Fibroblast of gingiva (primary cell): ENCODE data around the gene KRTAP5-7.
A peak's percentile ranks its signal among the peaks of the same experiment; 100 is the strongest.
"Not testable (repeated sequence)": the region's sequence is repeated elsewhere in the genome, so short reads cannot be mapped to it uniquely, and the experiment has no call there.

Experiments
- DNase-seq: peaks from one replicate; pipeline ENCODE4 v3.0.0-alpha.2; 2011; ENCODE audit warnings: low read depth

KRTAP5-7 gene

DNA sequence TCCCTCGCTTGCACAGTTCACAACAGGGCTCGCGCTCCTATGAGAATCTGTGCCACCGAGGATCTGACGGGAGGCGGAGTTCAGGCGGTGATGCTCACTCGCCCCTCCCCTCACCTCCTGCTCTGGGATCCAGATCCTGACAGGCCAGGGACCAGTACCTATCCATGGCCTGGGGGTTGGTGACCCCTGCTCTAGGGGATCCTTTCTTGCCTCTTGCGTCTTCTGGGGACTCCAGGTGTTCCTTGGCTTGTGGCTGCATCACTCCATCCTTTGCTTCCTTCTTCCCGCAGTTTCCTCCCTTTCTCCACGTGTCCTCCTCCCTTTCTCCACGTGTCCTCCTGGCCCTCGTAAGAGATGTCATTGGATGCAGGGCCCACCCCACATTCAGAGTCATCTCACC is 30.6 kb upstream of the KRTAP5-7 start:
- DNase-seq = no peak

DNA sequence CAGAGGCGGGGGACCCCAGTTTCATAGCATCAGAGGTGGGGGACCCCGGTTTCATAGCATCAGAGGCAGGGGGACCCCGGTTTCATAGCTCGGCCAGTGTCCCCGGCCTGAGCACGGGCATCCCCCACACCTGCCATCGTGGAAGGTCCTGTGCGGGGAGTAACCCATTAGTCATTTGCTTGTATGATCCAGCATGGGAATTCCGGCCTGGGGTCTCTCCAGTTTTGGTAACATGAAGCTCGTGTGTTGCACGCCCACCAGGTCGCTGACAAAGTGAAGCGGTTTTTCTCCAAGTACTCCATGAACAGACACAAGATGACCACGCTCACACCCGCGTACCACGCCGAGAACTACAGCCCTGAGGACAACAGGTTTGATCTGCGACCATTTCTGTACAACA is 29.0 kb upstream of the KRTAP5-7 start:
- no peak for DNase-seq

DNA sequence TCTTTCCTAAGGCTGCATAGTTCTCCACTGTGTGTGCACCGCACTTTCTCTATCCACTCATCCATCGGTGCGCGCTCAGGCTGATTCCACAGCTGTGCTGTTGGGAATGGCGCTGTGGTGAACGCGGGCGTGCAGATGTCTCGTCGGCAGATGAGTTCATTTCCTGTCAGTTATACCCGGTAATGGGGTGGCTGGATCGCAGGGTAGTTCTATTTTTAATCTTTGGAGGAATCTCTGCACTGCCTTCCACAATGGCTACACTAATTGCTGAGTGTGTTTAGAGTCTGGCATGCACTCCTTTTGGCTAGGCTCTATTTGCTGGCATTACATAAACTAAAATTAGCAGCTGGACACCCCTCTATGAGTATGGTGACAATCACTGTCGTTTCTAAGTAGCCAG is 27.9 kb upstream of the KRTAP5-7 start:
- no peak for DNase-seq

DNA sequence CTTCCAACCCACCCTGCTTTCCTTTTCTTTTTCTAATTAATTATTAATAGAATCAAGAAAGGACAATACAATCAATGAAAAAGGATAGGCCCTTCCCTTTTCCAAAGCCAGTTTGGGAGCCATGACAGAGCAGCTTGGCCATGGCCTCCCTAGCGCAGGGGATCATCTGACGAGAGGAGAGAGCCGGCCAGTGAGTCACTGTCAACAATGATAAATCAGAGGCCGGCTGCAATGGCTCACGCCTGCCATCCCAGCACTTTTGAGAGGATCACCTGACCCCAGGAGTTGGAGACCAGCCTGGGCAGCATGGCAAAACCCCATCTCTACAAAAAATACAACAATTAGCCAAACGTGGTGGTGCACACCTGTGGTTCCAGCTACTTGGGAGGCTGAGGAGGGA is 27.5 kb upstream of the KRTAP5-7 start:
- DNase-seq = no peak

DNA sequence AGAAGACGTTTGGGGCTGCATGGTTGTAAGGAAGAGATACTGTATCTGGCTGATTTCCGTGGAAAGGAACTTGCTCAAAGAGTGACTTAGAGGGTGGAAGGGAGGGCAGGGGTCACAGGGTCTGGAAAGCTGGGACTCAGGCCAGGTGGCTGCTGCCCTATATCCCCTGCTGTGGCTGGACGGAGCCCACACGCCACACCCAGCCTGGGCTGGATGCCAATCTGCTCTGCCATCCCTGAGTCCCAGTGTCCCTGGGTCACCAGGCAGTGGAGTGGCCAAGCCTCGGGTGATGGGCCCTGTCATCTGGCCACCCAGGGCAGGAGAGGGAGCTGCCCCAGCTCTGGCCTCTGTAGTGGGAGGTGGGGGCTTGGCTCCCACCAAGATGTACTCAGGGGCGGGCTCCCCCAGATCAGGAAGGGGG is 26.5 kb upstream of the KRTAP5-7 start:
- DNase-seq = peak; percentile 11

DNA sequence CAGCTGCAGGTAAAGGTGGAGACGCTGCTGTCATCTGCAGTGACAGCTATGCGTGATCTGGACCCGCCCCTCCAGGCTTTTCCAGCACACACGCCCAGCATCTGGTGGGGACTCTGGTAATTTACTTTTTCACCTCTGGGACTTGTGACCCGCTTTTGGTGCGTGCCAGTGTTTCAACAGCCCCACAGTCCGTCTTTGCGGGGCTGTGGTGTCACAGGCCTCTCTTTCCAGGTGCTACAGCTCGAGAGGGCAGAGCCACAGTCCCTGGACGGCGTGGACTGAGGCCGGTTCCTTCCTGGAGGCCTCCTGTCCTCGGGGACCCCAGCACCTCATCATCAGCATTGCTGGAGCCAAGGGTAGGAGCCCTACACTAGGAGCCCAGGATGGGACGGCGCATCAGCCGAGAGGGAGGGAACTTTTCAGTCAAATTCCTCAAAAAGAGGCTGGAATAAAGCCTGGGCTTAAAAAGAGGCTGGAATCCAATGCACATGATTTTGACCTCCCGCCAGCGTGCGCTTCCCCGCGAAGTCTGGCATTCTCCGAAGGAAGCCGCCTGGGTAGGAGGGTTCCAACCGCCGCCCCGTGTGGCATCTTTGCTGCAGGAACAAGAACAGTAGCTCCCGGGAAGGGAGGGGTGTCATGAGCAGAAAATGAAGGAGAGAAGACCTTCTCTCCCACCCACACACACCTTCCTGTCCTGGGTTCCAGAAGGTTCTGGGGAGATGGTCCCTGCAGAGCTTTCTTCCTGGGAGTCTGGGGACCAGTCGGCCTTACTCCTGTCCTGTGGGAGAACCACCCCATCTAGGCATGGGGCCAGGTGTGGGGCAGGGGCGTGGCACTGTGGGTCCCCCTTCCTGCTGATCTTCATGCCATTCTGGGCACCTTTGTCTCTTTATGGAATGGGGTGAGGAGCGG is 25.7 kb upstream of the KRTAP5-7 start:
- DNase-seq = no peak

DNA sequence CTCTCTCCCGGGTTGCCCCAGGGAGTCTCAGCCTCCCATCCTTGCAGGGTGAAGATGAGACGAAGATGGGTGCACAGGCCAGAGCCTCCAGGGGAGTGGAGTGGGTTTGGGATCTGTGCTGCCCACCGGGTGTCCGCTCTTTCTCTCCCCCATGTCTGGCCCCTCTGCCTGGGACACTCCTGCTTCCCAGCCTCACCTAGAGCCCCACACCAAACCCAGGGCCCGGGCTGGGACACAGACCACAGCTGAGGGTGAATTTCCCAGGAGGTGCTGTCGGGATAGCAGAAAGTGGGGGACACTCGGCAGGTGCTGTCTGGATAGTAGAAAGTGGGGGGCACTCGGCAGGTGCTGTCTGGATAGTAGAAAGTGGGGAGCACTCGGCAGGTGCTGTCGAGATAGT is 25.0 kb upstream of the KRTAP5-7 start:
- DNase-seq = no peak

DNA sequence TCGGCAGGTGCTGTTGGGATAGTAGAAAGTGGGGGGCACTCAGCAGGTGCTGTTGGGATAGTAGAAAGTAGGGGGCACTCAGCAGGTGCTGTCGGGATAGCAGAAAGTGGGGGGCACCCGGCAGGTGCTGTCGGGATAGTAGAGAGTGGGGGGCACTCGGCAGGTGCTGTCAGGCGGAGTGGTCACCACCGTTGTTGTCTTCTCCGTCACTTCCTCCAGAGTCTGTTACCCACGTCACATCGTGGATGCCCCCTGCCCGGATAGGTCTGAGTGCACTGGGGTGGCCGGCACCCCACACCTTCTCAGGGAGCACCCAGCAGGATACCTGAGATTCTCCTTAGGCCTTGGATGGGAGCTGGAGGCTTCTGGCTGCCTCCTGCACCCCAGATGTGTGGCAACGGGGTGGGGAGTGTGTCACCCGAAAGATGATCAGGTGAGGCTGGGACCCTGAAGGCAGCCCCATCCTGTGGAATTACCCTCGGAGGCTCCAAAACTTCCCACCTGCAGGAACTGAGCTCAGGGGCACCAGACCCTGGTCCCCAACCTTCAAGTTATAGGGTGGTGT is 24.1 kb upstream of the KRTAP5-7 start:
- DNase-seq = no peak

DNA sequence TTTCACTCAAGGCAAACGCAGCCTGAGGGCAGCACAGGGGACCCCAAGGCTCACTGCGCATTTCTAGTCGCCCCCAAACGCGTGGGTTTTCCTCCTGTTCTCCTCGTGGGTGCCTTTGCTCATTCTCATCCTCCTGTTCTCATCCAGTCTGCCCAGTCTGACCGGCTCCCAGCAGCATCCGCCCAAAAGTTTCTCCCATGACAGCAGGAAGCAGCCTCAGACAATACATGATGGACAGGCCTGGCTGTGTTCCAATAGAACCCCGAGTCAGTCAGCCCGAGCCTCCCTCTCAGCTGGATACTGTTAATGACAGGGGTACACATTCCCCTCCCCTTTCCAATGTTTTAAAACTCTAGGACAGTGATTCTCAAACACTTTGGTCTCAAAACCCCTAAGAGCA is 22.5 kb upstream of the KRTAP5-7 start:
- no peak for DNase-seq

DNA sequence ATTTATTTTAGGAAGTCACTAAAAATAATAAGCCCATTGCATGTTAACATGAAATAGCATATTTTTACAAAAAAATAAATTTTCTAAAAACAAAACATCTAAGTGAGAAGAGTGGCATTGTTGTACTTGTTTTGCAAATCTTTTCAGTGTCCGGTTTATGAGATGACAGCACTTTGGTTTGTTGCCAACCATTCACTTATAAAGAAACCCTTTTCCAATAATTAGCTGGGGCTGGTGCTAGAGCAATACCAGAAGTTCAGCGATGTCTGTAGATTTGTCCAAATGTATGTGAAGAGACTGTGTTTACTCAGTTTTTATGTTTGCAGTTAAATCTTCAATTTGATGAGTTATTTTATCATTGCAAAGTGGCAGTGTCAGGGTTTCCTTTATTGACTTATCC is 22.1 kb upstream of the KRTAP5-7 start:
- no peak for DNase-seq

DNA sequence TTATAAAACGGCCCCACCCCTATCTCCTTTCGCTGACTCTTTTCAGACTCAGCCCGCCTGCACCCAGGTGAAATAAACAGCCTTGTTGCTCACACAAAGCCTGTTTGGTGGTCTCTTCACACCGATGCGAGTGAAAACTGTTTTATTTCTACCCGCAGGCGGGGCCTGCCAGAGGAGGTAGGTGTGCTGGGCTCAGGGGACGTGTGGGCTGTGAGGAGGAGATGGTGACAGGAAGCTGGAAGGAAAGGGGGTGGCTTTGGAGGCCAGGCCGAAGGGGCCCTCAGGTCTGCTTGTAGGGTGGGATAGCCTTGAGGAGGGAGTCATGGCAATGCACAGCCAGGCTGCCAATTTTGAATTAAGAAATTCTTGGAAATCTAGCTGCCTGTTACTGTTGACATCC is 21.3 kb upstream of the KRTAP5-7 start:
- no peak for DNase-seq

DNA sequence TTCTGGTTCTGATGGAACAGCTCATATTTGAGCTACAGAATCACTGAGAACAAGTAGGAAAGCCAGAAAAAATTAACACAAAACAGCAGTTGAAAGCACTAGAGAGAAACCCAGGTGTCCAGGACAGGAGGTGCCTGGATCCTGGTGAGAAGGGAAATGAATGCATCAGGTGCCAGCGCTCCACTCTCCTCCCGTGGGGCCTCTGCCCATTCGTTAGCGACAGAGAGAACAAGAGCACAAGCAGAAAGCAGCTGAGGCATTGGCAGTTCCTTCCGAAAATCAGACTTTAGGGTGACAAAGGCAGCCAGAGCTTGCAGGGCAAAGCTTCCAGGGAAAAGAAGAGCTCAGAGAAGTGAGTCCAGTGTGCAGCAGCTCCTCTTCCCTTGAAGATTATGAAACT is 20.0 kb upstream of the KRTAP5-7 start:
- DNase-seq = no peak

DNA sequence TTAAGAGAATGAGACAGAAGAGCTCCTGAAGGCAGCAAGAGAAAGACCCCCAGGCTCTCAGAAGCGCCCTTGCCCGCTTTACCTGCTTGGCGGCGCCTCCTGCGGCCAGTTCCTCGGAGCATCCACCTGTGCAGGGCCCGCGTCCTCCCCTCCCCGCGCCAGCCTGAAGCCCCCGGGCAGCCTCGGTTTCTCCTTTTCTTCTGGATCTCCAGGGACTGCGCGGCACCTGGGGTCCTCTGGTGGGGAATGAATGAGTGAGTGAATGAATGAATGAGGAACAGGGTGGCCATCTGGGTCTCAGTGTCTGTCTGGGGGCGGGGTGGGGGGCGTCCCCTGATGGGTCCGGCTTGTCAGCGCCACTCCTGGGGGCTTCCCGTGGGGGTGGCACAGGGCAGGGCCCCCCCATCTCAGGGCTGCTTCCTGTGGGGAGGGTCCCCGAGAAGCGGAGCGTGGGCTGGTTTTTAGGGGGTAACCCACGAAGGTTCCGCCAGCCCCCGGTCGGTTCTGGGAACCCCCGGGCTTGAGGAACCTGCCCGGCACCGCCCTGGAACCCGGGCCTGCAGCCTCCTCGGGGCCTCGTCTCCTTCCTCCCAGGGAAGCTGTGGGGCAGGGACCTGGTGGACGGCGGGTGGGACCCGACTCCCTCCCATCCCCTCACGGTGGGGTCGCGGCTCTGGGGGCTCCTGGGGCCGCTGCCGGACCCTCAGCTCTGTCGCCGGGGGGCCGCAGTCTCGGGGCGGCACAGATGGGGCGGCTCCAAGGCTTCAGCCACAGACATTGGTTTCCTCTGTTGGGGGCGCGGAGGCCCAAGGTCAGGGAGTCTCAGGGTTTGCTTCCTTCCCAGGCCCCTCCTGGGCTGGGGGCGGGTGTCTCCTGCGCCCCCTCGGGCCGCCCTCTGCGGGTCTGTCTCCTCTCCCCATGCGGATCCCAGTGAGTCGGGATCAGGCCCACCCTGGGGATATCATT is 8.3 kb upstream of the KRTAP5-7 start:
- no peak for DNase-seq

DNA sequence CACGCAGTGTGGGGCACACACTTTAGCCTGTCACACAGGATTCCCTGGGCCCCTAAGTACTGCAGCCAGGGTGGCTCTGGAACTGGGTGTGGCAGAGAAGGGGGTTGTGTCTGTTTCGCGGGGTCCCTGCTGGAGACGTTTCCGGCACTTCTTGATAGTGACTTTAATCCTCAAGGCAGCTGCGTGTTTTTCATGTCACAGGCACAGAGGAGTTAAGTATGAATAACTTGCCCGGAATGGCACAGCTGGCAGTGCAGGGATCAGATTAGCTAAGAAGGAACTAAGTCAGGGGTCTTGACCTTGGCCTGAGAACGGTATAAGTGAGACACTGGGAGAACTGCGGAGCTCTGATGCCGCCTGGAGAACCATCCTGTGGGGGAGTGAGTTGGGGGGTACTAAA is 7.5 kb upstream of the KRTAP5-7 start:
- DNase-seq = no peak

DNA sequence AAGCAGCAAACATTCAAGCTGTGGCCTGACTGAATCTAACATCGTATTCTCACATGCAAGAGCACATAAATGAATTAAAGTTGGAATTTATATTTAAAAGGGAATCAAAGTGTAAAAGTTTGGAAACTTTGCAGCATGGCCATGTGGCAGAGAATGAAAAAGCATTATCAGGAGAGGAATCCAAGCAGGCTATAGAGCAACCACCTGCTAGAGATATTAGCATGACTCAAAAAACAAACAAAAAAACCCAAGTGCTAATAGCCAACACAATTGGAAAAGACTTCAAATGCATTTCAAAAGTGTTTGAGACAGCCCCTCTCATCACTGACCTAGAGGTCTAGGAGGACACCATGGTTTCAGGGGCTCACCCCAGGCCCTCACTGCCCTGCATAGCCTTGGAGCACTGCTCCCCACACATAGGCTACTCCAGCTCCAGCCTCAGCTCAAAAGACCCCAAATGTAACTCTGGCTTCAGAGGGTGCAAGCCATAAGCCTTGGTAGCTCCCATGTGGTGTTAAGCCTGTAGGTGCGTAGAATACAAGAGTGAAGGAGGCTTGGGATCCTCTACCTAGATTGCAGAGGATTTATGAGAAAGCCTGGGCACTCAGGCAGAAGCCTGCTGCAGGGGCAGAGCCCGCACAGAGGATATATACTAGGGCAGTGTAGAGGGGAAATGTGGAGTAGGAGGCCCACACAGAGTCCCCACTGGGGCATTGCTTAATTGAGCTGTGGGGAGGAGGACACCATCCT is 1.7 kb upstream of the KRTAP5-7 start:
- DNase-seq = no peak

DNA sequence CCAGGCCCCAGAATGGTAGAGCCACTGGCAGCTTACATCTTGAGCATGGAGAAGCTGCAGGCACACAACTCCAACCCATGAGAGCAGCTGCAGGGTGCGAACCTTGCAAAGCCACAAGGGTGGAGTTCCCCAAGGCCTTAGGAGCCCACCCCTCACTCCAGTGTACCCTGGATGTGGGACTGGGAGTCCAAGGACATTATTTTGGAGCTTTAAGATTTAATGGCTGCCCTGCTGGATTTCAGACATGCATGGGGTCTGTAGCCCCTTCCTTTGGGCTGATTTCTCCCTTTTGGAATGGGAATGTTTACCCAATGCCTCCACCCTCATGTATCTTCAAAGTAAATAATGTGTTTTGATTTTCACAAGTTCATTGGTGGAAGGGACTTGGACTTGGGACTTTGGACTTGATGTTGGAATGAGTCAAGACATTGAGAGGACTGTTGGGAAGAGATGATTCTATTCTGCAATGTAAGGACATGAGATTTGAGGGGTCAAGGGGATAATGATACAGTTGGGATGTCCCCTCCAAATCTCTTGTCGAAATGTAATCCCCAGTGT is 1.1 kb upstream of the KRTAP5-7 start:
- DNase-seq = no peak

DNA sequence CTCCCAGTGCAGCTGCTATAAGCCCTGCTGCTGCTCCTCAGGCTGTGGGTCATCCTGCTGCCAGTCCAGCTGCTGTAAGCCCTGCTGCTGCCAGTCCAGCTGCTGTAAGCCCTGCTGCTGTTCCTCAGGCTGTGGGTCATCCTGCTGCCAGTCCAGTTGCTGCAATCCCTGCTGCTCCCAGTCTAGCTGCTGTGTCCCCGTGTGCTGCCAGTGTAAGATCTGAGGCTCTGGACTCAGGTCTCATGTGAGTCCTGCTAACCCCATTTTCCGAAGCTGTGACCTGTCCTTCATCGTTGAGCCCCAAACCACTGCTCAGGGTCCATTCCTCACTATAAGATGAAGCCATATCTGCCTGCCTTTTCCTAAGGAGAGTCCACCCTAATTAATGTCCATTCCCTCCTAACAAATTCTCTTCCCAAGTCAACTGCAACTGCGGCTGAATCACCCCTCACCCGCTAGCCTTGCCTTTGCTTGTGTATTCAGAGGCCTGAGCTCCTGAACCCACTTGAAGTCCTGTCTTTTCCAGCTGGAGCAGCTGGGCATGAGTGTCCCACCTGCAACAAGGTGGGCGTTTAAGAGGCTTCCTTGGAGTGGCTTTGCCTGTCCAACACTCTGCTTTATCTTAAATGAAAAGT is 626 bp downstream of the KRTAP5-7 start:
- no peak for DNase-seq

DNA sequence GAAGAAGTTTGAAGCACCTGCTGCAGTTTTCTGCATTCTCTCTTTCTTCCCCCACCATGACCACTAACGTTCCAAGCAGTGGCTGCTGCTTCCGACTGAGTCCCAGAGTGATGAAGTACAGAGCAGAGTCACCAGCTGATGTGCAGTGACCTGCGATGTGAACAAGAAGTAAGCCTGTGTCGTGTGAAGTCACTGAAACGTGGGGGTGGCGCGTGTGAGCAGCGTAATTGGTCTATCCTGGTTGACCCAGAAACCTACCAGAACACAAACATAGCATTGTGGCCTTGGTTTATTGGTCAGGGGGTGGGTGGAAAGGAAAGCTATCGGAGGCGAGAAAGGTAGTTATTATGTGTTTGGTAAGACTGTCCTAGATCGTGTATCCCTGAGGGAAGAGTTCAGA is 3.5 kb downstream of the KRTAP5-7 start:
- DNase-seq = no peak

DNA sequence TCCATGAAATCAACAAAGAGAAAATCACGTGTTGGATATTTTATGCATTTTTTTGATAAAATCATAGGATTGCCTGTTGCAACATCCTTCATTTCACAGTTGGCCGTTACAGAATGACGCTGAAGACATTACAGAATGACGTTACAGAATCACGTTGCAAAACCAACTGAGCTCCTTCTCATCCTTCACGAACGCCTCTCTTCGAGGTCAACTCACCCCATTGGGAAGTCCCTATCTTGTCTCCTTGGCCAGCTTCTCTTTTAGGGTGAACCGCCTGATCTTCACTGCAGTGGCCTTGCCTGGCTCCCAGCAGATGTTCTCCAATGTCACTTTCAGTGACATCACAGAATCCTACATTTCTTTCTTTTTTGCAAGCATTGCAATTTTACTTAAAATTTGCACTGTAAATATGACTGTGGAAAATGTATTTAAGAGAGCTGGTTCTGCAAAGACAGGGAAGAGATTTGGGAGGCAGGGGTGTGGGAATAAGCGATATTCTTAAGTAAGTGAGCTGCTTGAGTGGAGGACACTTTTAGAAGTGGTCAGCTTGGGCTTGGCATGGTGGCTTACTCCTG is 5.1 kb downstream of the KRTAP5-7 start:
- DNase-seq = no peak

DNA sequence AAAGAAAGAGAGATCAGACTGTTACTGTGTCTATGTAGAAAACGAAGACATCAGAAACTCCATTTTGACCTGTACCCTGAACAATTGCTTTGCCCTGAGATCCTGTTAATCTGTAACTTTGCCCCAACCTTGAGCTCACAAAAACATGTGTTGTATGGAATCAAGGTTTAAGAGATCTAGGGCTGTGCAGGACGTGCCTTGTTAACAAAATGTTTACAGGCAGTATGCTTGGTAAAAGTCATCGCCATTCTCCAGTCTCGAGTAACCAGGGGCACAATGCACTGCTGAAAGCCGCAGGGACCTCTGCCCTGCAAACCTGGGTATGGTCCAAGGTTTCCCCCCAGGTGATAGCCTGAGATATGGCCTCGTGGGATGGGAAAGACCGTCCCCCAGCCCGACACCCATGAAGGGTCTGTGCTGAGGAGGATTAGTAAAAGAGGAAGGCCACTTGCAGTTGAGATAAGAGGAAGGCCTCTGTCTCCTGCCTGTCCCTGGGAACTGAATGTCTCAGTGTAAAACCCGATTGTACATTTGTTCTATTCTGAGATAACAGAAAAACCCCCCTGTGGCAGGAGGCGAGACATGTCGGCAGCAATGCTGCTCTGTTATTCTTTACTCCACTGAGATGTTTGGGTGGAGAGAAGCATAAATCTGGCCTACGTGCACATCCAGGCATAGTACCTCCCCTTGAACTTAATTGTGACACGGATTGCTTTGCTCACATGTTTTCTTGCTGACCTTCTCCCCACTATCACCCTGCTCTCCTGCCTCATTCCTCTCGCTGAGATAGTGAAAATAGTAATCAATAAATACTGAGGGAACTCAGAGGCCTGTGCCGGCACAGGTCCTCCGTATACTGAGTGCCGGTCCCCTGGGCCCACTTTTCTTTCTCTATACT is 7.9 kb downstream of the KRTAP5-7 start:
- DNase-seq = not testable (repeated sequence)
